Stimulated activated CD8-positive, alpha-beta memory T cell treated with anti-CD3 and anti-CD28 coated beads, Interleukin-15, amount 100 ng/mL, for 1 hour (primary cell): ENCODE data around the gene RAE1.

Experiments
- DNase-seq: peaks from one replicate; pipeline ENCODE4 v3.0.0-alpha.2; 2020; ENCODE audit warnings: low read depth

The RAE1 gene

GRCh38 chr20:57351042-57351783, at the start of gene RAE1:
Gene RAE1 (plus strand): TSS chr20:57351255. CDS start chr20:57354039, 2,784 bp downstream.
- peak; percentile 80 for DNase-seq

GRCh38 chr20:57306747-57307146, 44.3 kb upstream of the RAE1 start:
- DNase-seq, result no peak

DNA sequence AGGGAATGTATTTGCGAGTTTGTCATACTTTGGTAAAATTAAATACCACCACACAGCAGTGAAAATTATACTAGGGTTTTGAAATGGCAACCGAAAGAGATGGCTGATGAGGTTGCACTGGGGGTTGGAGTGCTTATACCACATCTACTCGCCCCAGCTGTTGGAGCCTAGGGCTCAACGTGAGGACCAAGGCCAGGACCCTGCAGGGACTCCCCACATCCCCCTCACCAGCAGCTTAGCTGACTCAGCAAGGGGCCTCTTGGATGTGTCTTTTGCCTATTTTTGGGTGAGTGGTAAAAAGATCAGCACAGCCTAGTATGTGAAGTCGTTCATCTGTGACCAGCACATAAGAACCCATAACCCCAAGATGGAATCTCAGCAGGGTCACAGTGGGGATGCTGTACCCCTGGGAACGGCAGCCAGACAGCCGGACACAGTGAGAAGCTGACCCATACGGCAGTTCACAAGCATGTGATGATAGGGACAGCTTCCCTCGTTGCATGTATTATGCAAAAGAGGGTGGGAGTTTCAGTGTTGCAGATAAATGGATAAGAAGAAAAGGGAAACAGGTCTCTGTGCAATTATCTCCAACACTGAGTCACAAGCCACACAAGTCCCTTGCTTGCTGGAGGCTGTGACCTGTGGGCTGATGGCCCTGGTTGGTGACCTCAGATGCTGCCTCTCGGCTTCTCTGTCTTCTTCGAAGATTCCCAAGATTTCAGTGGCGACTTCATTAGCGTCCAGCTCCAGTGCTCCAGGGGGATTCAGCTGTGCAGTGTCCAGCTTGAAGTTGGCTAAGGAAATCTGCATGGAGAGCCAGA, 42.4 kb upstream of the RAE1 start:
- DNase-seq, result no peak

GRCh38 chr20:57309544-57310115, 41.4 kb upstream of the RAE1 start:
- DNase-seq, result no peak

DNA sequence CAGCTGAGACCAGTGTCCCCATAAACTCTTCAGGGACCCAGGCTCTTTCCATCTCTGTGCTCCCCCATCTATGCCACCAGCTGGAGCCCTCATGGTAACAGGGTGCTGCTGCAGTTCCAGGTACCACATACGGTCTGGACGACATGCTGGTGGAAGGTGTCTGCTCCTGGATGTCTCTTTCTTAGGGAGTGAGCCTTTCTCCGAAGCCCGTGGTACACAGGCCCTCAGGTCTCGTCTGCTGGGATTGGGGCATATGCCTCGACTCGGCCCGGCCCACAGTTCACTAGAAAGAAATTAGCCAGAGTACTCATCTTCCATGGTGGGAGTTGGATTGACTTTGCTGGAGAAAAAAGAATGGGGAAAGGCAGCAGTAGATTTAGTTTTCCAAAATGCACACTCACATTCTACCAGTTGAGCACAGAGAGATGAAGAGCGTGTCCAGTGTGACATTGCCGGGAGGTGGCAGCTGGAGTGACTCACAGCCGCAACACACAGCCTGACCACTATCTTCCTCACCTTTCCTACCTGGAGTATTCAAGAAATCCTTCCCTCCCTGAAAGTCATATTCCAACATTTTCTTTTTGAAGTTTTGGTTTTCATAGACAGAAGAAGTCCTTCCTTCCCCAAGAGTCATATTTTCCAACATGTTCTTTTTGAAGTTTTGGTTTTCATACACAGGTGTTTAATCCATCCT, 40.1 kb upstream of the RAE1 start:
- DNase-seq, result no peak

GRCh38 chr20:57312138-57312537, 38.9 kb upstream of the RAE1 start:
- DNase-seq, result no peak

GRCh38 chr20:57313230-57313629, 37.8 kb upstream of the RAE1 start:
- DNase-seq, result no peak

DNA sequence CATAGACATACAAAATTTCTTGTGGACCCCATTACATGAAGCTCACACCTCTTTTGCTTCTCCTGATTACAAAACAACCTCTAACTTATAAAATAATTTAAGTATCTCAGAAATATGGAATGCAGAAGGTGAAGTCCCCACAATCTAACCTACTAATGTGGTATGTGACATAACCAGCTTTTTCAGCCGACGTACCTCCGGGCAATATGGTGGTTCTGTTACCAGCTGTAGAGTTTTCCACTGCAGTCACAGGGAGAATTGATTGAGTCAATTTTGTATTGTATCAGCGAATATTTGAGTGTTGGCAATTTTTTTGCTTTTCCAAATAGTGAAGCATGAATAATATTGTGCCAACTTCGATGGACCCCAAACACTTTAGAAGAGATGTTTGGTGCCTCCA, 37.1 kb upstream of the RAE1 start:
- no peak for DNase-seq

GRCh38 chr20:57315083-57315975, 35.7 kb upstream of the RAE1 start:
- no peak for DNase-seq

GRCh38 chr20:57315976-57316480, 35.0 kb upstream of the RAE1 start:
- no peak for DNase-seq

GRCh38 chr20:57316795-57317201, 34.3 kb upstream of the RAE1 start:
- DNase-seq, result no peak

DNA sequence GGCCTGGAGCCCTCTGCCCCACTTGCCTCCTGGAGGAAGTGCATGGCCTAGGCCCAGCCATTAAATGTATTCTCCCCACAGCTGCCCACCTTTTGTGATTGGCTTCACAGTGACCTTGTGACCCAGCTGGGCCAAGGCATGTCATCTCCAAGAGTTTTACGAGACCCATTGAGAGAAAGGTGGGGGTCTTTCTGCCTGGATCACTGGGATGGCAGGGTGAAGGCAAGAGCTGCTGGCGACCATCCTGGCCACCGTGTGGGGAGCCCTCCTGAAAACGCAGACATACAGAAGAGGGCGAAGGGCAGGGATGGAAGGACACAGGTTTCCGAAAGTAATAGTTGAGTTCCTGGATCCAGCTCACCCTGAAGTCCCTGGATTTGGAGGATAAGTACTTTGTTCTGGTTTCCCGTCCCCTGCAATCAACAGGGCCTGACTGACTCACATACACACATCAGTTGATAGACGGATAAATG, 33.7 kb upstream of the RAE1 start:
- no peak for DNase-seq

DNA sequence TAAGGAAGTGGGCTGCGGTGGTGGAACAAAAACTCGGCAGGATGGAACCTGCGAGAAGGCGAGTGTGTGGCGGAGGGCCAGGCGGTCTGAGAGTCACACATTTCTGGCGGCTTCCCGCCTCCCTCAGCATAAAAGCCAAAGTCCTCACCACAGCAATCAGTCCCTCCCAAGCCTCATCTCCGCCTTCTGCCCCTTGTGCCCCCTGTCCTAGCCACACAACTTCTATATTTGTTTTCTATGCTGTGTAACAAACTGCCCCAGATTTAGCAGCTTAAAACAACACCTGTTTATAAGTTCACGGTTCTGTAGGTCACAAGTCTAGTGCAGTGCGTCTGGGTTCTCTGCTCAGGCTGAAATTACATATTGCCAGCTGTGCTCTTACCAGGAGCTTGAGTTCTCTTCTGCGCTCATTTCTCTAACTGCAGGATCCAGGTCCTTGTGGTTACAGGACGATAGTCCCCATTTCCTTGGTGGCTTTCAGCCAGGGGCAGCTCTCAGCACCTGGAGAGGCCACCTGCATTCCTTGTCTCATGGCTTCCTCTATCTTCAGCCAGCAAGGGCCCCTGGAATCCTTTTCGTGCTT, 33.2 kb upstream of the RAE1 start:
- DNase-seq, result no peak

- no peak for DNase-seq
These were observed 31.5 kb upstream of the RAE1 start for GRCh38 chr20:57319584-57319983.

DNA sequence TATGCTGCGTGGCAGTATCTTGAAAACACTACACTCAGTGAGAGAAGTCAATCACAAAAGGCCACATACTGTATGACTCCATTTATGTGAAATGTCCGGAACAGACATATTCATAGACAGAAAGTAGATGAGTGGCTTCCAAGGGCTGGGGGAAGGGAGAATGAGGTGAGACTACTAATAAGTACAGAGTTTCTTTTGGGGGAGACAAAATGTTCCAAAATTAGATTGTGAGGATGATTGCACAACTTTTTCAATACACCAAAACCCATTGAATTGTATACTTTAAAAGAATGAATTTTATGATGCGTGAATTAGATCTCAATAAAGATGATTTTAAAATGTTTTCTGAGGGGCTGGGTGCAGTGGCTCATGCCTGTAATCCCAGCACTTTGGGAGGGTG, 30.7 kb upstream of the RAE1 start:
- no peak for DNase-seq

GRCh38 chr20:57321142-57321541, 29.9 kb upstream of the RAE1 start:
- no peak for DNase-seq

DNA sequence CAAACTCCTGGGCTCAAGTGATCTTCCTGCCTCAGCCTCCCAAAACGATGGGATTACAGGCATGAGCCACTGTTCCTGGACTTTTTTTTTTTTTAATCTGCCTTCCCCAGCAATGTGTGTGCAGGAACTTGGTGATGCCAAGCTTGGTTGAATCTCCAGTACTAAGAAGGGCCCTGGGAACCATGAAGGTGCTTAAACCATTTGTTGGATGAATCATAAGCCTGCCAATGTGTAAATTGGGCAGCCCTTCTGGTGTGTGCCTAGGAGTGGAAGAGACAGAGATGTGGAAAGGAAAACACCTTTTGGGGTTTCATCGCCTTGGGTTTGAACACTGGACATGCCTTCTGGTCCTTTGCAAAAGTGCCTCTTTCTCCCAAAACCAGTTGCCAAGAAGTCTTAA, 28.6 kb upstream of the RAE1 start:
- DNase-seq, result no peak

DNA sequence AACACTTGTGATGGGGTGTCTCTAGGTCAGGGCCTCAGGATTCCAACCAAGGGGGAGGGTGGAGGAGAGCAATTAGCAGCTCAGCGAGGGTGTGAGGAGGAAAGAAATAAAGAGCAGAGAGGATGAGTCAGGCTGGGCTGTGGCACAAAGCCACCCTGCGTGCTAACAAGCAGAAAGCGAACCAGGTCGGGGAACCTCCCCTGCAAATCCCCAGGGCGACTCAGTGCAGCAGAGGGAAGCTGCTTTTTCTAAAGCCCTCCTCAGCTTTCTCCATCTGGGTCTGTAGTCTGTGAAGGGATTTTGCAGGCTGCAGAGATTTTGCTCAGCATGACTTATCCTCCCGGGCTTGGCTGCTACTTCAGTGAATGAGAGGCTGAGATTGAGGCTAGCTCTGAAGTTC, 28.0 kb upstream of the RAE1 start:
- no peak for DNase-seq

DNA sequence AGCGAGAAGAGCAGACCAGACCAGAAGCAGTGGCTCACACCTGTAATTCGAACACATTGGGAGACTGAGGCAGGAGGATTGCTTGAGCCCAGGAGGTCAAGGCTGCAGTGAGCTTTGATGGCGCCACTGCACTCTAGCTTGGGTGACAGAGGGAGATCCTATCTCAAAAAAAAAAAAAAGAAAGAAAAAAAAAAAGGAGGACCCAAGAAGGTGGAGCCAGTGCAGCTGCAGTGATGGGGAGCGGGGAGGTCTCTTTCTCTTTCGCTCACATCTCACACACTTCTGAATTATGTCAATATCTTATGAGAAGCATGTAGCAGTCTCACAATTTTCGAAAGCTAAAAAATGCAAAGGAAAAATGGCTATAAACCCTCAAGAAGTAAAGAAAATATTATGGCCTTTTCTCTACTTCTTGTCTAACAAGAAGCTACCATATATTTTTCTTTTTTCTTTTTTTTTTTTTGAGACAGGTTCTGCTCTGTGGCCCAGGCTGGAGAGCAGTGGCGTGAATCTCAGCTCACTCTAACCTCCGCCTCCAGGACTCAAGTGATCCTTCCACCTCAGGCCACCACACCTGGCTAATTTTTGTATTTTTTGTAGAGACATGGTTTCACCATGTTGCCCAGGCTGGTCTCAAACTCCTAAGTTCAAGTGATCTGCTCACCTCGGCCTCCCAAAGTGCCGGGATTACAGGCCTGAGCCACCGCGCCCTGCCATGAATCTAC, 25.3 kb upstream of the RAE1 start:
- DNase-seq, result no peak
